Measurements from ENCODE around the gene ADAM17. TPM values are rescaled to one million over a fixed set of nuclear protein-coding genes. Genes with fewer than 3 reads are reported as not detected.

ADAM17 gene
- total and polyA plus RNA-seq, 2 of the 8 experiments (the other 6 are each of a cell fraction or from before 2014, with no cell fraction given), result 6.5 to 23.5 TPM

GRCh38 chr2:9582624-9583023 lies 27.0 kb upstream of the ADAM17 start (continued):
- no peak for TF ChIP-seq MAX (IDR thresholded peaks at IDR 0.05)

Measured in H1 (cell line).